Stimulated activated CD8-positive, alpha-beta memory T cell treated with anti-CD3 and anti-CD28 coated beads, Interleukin-15, amount 100 ng/mL, for 24 hours (primary cell): Measurements from ENCODE around the gene OXGR1.
"Not testable (repeated sequence)": the region's sequence is repeated elsewhere in the genome, so short reads cannot be mapped to it uniquely, and the experiment has no call there.

Experiments
- DNase-seq: peaks from one replicate; pipeline ENCODE4 v3.0.0-alpha.2; 2020; ENCODE audit warnings: low read depth

Gene OXGR1

GRCh38 chr13:96994017-96994857 is at the start of gene OXGR1:
Gene OXGR1, minus strand, starts transcription at chr13:96994476. Its CDS starts 6,717 bp downstream, at chr13:96987759.
- no peak for DNase-seq

DNA sequence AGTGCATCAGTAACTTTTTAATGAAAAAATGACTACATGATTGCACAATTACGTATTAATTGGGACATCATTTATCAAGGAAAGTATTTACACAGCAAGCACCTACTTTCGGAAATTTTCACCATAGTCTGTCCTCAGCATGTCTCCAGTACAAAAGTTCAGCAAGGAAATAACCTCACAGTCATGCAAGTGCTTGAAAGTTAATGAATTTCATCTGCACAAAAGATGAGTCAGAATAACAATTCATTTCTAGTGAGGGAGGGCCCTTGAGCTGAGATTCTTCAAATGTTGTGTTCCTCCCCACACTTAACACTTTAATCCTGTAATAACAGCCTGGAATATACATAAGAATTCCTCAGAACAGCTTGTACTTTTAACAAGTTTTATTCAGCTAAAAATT is 49.0 kb upstream of the OXGR1 start:
- no peak for DNase-seq

GRCh38 chr13:97030705-97031452 is 36.6 kb upstream of the OXGR1 start:
- no peak for DNase-seq

DNA sequence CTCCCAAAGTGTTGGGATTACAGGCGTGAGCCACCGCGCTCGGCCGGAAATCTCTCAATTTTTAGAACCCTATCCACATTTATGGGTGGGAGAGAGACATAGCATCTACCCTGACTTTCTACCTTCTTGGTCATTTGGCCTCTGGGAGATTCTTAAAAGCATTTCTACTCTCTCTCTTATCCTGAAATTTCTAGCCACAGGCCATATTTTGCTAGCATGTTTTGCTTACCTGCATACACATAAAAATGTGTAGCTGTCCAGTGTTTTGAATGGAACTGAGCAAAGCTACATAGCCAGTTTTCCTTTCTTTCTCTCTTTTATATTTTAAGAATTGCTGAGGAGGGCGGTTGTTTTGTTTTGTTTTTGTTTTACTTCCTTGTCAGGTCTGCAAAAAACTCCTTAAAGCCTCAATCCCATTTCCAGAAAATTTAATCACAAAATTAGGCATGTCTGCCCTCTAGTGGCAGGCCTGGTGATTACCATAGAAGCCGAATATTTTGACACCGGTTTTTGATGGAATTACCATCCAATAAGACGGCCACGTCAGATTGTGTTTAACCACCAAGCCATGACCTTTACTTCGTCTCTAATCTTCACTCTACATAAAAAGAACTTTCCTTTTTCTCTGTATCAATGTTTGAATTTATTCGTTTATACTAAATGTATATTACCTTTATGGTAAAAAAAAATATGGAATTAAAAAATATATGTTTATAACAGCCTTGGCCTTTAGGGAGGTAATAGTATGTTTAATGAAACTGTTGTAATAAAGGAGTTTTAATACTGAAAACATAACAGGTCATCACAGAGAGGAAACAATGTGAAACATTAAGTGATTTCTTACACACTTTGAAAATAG is 34.4 kb upstream of the OXGR1 start:
- DNase-seq: no peak

GRCh38 chr13:97027162-97027554 is 32.9 kb upstream of the OXGR1 start:
- no peak for DNase-seq

DNA sequence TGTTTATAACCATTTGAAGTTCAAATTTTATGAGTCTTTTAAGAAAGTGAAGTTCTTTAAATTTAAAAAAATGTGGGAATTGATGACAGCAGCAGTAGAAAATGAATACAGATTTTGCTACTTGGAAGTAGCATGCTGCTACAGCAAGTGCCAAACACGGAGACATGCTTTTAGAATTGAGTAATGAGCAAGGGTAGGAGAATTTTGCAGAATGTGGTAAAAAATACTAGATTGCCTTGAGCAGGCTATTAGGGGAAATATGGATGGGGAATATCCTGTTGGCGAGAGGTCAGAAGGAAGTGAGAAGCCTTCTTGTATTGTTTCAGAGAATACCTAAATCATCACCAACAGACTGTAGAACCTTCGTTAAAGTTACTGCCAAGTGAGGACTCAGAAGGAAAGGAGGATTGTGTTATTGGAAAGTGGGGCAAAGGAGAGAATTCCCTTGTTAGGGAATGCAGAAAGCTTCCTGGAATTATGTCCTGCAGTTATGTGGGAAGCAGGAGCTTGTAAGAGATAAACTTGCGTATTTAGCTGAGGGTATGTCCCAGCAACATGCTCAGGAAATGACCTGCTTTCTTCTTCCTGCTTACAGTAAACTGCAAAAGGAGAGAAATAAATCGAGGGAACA is 32.4 kb upstream of the OXGR1 start:
- DNase-seq: no peak

DNA sequence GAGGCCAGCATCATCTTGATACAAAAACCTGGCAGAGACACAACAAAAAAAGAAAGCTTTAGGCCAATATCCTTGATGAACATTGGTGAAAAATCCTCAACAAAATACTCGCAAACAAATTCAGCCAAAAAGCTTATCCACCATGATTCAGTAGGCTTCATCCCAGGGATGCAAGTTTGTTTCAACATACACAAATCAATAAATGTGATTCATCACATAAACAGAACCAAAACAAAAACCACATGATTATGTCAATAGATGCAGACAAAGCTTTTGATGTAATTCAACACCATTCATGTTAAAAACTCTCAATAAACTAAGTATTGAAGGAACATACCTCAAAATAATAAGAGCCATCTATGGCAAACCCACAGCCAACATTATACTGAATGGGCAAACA is 29.5 kb upstream of the OXGR1 start:
- not testable (repeated sequence) for DNase-seq

GRCh38 chr13:97023117-97023516 is 28.8 kb upstream of the OXGR1 start:
- no peak for DNase-seq

DNA sequence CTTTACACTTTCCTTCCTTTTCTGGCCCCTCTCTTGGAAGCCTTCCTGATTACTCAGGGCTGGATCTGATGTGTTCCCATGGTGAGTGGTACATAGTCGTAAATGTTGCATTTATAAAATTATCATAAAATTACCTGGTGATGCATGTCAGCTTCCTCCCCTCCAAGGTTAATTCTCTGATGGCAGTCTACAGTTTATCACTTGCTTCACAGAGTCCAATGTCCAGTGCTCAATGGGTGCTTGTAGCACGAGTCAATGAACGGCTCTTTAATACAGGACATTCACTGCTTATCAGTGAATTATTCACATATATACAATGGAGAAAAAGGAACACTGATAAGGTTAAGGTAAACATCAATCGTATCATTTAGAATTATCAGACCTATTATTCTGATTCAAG is 27.0 kb upstream of the OXGR1 start:
- no peak for DNase-seq

GRCh38 chr13:97020689-97021240 is 26.5 kb upstream of the OXGR1 start:
- DNase-seq: no peak

DNA sequence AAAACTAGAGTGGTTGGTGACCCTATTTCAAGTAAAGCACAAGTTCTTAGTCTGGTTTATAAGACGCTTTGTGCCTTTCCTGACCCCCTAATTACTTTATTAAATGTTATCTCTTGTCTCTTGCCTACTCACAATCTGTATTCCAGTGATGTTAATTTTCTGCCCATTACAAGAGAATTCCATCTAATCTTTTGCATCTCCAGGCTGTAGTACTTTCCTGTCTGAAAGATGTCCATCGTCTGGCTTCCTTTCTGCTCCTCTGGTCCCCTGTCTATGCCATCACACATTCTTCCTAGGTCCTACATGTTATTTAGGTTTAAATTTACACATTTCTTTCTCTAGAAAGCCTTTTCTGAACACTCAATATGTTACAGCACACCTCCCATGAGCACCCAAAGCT is 25.9 kb upstream of the OXGR1 start:
- no peak for DNase-seq

DNA sequence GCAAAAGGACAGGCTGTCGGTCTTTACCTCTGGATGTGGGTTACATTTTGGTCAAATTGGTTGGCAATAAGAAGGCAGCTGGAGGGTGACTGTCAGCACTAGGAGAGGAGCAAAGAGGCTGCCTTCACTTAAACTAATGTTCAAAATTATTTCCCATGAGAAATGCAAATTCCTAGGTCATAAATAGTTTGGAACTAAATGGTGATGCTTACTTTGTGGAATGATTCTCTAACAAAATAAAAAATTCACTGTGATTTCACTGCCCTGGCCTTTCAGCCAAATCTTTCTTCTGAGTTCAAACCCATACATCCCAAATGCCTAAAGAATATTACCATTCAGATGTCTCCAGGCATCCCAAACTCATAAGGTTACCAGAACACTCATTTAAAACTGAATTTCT is 25.0 kb upstream of the OXGR1 start:
- DNase-seq: no peak

GRCh38 chr13:97018029-97018819 is 23.9 kb upstream of the OXGR1 start:
- DNase-seq: no peak

GRCh38 chr13:97017322-97017721 is 23.0 kb upstream of the OXGR1 start:
- no peak for DNase-seq

GRCh38 chr13:97015661-97016350 is 21.5 kb upstream of the OXGR1 start:
- no peak for DNase-seq

- DNase-seq: no peak
Observed at GRCh38 chr13:97012251-97013048, 18.2 kb upstream of the OXGR1 start.

GRCh38 chr13:97011446-97012131 is 17.3 kb upstream of the OXGR1 start:
- DNase-seq: no peak

DNA sequence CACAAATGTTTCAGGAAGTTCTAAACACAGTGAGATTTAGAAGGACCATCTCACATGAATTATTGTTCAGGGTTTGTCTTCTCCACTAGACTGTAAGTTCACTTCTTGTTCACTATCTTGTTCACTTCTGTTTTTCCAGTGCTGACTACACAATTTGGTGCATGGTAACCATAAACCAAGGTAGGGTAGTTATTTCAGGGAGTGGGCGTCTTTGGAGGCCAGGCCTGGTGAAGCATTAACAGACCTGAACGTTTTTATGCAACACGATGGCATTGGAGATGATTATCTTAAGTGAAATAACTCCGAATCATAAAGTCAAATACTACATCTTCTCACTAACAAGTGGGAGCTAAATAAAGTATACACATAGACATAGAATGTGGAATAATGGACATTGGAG is 14.4 kb upstream of the OXGR1 start:
- no peak for DNase-seq
